ENCODE data around the gene NT5C.

GRCh38 chr17:75097865-75098264 lies 33.7 kb downstream of the NT5C start:
- TF ChIP-seq MYNN (tag by site-specific recombination; IDR thresholded peaks at IDR 0.05; ENCODE audit: borderline replicate concordance) (no peak), YY1 (tag by site-specific recombination; IDR thresholded peaks at IDR 0.05) (no peak), ZNF274 (IDR thresholded peaks at IDR 0.05; ENCODE audit: low read length) (no peak), ZNF274 (tag by site-specific recombination; IDR thresholded peaks at IDR 0.05; ENCODE audit: borderline replicate concordance) (no peak), CTCF (tag by site-specific recombination; IDR thresholded peaks at IDR 0.05) (no peak), SP7 (tag by site-specific recombination; IDR thresholded peaks at IDR 0.05) (no peak), ZNF704 (tag by site-specific recombination; IDR thresholded peaks at IDR 0.05) (no peak)
- TF ChIP-seq, protein P1, sequence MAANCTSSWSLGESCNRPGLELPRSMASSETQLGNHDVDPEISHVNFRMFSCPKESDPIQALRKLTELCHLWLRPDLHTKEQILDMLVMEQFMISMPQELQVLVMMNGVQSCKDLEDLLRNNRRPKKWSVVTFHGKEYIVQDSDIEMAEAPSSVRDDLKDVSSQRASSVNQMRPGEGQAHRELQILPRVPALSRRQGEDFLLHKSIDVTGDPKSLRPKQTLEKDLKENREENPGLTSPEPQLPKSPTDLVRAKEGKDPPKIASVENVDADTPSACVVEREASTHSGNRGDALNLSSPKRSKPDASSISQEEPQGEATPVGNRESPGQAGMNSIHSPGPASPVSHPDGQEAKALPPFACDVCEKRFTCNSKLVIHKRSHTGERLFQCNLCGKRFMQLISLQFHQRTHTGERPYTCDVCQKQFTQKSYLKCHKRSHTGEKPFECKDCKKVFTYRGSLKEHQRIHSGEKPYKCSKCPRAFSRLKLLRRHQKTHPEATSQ (tag by site-specific recombination; IDR thresholded peaks at IDR 0.05) = no peak
- TF ChIP-seq, protein P2, sequence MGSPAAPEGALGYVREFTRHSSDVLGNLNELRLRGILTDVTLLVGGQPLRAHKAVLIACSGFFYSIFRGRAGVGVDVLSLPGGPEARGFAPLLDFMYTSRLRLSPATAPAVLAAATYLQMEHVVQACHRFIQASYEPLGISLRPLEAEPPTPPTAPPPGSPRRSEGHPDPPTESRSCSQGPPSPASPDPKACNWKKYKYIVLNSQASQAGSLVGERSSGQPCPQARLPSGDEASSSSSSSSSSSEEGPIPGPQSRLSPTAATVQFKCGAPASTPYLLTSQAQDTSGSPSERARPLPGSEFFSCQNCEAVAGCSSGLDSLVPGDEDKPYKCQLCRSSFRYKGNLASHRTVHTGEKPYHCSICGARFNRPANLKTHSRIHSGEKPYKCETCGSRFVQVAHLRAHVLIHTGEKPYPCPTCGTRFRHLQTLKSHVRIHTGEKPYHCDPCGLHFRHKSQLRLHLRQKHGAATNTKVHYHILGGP (tag by site-specific recombination; IDR thresholded peaks at IDR 0.05) = no peak
- TF ChIP-seq, protein P3, sequence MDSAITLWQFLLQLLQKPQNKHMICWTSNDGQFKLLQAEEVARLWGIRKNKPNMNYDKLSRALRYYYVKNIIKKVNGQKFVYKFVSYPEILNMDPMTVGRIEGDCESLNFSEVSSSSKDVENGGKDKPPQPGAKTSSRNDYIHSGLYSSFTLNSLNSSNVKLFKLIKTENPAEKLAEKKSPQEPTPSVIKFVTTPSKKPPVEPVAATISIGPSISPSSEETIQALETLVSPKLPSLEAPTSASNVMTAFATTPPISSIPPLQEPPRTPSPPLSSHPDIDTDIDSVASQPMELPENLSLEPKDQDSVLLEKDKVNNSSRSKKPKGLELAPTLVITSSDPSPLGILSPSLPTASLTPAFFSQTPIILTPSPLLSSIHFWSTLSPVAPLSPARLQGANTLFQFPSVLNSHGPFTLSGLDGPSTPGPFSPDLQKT (IDR thresholded peaks at IDR 0.05; ENCODE audit: borderline replicate concordance, low read depth, low read length) = no peak
- TF ChIP-seq, protein P4, sequence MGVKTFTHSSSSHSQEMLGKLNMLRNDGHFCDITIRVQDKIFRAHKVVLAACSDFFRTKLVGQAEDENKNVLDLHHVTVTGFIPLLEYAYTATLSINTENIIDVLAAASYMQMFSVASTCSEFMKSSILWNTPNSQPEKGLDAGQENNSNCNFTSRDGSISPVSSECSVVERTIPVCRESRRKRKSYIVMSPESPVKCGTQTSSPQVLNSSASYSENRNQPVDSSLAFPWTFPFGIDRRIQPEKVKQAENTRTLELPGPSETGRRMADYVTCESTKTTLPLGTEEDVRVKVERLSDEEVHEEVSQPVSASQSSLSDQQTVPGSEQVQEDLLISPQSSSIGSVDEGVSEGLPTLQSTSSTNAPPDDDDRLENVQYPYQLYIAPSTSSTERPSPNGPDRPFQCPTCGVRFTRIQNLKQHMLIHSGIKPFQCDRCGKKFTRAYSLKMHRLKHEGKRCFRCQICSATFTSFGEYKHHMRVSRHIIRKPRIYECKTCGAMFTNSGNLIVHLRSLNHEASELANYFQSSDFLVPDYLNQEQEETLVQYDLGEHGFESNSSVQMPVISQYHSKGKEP (tag by site-specific recombination; IDR thresholded peaks at IDR 0.05) = no peak

Measured in HEK293 (cell line).